ENCODE results near the gene DPAGT1. TPM values are rescaled to one million over a fixed set of nuclear protein-coding genes. Genes with fewer than 3 reads are reported as not detected.

DPAGT1 gene
- total and polyA plus RNA-seq, 2 experiments from 2014 or later: 37.2 to 52.6 TPM

- TF ChIP-seq, protein P1, sequence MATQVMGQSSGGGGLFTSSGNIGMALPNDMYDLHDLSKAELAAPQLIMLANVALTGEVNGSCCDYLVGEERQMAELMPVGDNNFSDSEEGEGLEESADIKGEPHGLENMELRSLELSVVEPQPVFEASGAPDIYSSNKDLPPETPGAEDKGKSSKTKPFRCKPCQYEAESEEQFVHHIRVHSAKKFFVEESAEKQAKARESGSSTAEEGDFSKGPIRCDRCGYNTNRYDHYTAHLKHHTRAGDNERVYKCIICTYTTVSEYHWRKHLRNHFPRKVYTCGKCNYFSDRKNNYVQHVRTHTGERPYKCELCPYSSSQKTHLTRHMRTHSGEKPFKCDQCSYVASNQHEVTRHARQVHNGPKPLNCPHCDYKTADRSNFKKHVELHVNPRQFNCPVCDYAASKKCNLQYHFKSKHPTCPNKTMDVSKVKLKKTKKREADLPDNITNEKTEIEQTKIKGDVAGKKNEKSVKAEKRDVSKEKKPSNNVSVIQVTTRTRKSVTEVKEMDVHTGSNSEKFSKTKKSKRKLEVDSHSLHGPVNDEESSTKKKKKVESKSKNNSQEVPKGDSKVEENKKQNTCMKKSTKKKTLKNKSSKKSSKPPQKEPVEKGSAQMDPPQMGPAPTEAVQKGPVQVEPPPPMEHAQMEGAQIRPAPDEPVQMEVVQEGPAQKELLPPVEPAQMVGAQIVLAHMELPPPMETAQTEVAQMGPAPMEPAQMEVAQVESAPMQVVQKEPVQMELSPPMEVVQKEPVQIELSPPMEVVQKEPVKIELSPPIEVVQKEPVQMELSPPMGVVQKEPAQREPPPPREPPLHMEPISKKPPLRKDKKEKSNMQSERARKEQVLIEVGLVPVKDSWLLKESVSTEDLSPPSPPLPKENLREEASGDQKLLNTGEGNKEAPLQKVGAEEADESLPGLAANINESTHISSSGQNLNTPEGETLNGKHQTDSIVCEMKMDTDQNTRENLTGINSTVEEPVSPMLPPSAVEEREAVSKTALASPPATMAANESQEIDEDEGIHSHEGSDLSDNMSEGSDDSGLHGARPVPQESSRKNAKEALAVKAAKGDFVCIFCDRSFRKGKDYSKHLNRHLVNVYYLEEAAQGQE (IDR thresholded peaks at IDR 0.05; ENCODE audit: unreplicated experiment): no peak
- no peak for TF ChIP-seq NANOG (IDR thresholded peaks at IDR 0.05; ENCODE audit: borderline replicate concordance)
- TF ChIP-seq JUNB (IDR thresholded peaks at IDR 0.05; ENCODE audit: unreplicated experiment): no peak
- no peak for TF ChIP-seq ZNF114 (CRISPR knock-in tag; IDR thresholded peaks at IDR 0.05)
- no peak for TF ChIP-seq POLR2AphosphoS5 (IDR thresholded peaks at IDR 0.05; ENCODE audit: low read depth)
- no peak for TF ChIP-seq ZNF331 (CRISPR knock-in tag; IDR thresholded peaks at IDR 0.05; ENCODE audit: low read depth)
- TF ChIP-seq, protein P2, sequence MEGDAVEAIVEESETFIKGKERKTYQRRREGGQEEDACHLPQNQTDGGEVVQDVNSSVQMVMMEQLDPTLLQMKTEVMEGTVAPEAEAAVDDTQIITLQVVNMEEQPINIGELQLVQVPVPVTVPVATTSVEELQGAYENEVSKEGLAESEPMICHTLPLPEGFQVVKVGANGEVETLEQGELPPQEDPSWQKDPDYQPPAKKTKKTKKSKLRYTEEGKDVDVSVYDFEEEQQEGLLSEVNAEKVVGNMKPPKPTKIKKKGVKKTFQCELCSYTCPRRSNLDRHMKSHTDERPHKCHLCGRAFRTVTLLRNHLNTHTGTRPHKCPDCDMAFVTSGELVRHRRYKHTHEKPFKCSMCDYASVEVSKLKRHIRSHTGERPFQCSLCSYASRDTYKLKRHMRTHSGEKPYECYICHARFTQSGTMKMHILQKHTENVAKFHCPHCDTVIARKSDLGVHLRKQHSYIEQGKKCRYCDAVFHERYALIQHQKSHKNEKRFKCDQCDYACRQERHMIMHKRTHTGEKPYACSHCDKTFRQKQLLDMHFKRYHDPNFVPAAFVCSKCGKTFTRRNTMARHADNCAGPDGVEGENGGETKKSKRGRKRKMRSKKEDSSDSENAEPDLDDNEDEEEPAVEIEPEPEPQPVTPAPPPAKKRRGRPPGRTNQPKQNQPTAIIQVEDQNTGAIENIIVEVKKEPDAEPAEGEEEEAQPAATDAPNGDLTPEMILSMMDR (conservative IDR thresholded peaks at IDR 0.05; ENCODE audit: low read depth in 2 of 2): no peak
- TF ChIP-seq EZH2phosphoT487 (IDR thresholded peaks at IDR 0.05; ENCODE audit: unreplicated experiment): no peak
Observed at GRCh38 chr11:119107538-119108145, 6.0 kb upstream of the DPAGT1 start (continued).

- TF ChIP-seq, protein P2 (conservative IDR thresholded peaks at IDR 0.05; ENCODE audit: low read depth in 2 of 2): no peak
- TF ChIP-seq CREB1 (CRISPR knock-in tag; IDR thresholded peaks at IDR 0.05; ENCODE audit: low read depth) (no peak), NANOG (IDR thresholded peaks at IDR 0.05; ENCODE audit: borderline replicate concordance) (no peak), EZH2phosphoT487 (IDR thresholded peaks at IDR 0.05; ENCODE audit: unreplicated experiment) (no peak), POLR2AphosphoS5 (IDR thresholded peaks at IDR 0.05; ENCODE audit: low read depth) (peak; percentile 43; the same call in 1 of the 2 replicates)
- no peaks in the 10 kb centered on the region for H4K20me1 ChIP-seq (replicated peaks; ENCODE audit: insufficient read depth)
- Mint-ChIP-seq H3K4me1 (peaks cover 31% of the 10 kb centered on the region), H3K36me3 (ENCODE audit: low read depth) (no peaks in the 10 kb centered on the region; the same call in 2 of the 3 replicates), H3K4me3 (peak within 1 kb of the TSS; percentile 83), H3K27me3 (ENCODE audit: insufficient read depth, low read depth, poor library complexity) (peaks cover 25% of the 10 kb centered on the region), H3K9me3 (no peaks in the 10 kb centered on the region), H3K27ac (no peak within 1 kb of the TSS)
- DNase-seq (ENCODE audit: low spot score) (peak; percentile 95), ATAC-seq (peak; percentile 82)
- peaks cover 24% of the 10 kb centered on the region for H3F3A ChIP-seq (replicated peaks; ENCODE audit: low read depth)
- H3K4me1 ChIP-seq (ENCODE audit: insufficient read depth): peaks cover 29% of the 10 kb centered on the region
- peaks cover 20% of the 10 kb centered on the region for H3K27me3 ChIP-seq (ENCODE audit: insufficient read depth)
- no peaks in the 10 kb centered on the region for H3K9me2 ChIP-seq (ENCODE audit: insufficient read depth)
- no peaks in the 10 kb centered on the region for H3K79me2 ChIP-seq (replicated peaks; ENCODE audit: insufficient read depth)
- H3K27ac ChIP-seq (ENCODE audit: low read depth): no peak within 1 kb of the TSS
- peak within 1 kb of the TSS; percentile 84 for H3K4me3 ChIP-seq
- peak within 1 kb of the TSS; percentile 99 for H3K4me2 ChIP-seq
- H2AFZ ChIP-seq: peak within 1 kb of the TSS; percentile 94
- H3K36me3 ChIP-seq (ENCODE audit: insufficient read depth): no peaks in the 10 kb centered on the region
Observed at GRCh38 chr11:119106564-119107537, 5.2 kb upstream of the DPAGT1 start, which contains the start of gene C2CD2L. Gene C2CD2L (plus strand): TSS chr11:119107344. CDS start chr11:119107742, 398 bp downstream.

Data from GM23338 (cell line).